Keratinocyte (primary cell): ENCODE data around the gene ITPR1. TPM values are rescaled to one million over a fixed set of nuclear protein-coding genes. Genes with fewer than 3 reads are reported as not detected.

ENCODE experiments used
- DNase-seq: peaks from one replicate; pipeline ENCODE4 v3.0.0-alpha.2; 2011; ENCODE audit warnings: low read depth, missing footprints, low spot score
- FAIRE-seq: peaks from 2 replicates; lab custom pipeline; 2011; peaks lifted over from hg19 to GRCh38; lab: Jason Lieb, UNC
- H2AFZ ChIP-seq: 2 replicates; pipeline ENCODE4 v1.6.0; 2012; ENCODE audit warnings: low read length, control low read depth, inconsistent platforms; ENCODE audit not compliant: control insufficient read depth
- H3K27ac ChIP-seq: 2 replicates; pipeline ENCODE4 v1.5.1; 2011; ENCODE audit warnings: low read length; ENCODE audit not compliant: control insufficient read depth, insufficient read depth
- H3K27me3 ChIP-seq: 3 replicates; pipeline ENCODE4 v1.6.0; 2011; ENCODE audit warnings: low read length; ENCODE audit not compliant: control insufficient read depth, insufficient read depth; ENCODE audit errors: extremely low read depth
- H3K36me3 ChIP-seq, 2 experiments: 2 replicates in 1 of 2; 3 replicates in 1 of 2; pipeline ENCODE4 v1.5.1; 2011; ENCODE audit warnings: low read length in 2 of 2, mild to moderate bottlenecking in 1 of 2; ENCODE audit not compliant: control insufficient read depth in 2 of 2, insufficient read depth in 2 of 2; ENCODE audit errors: extremely low read depth in 1 of 2
- H3K4me1 ChIP-seq: 3 replicates; pipeline ENCODE4 v1.5.1; 2011; ENCODE audit warnings: low read length; ENCODE audit not compliant: control insufficient read depth, insufficient read depth; ENCODE audit errors: extremely low read depth
- H3K4me2 ChIP-seq: 3 replicates; pipeline ENCODE4 v1.6.0; 2011; ENCODE audit warnings: low read depth, low read length; ENCODE audit not compliant: control insufficient read depth, insufficient read depth; ENCODE audit errors: extremely low read depth
- H3K4me3 ChIP-seq, 3 experiments: fragments of 200-600 bp in 1 of 3; sonication (generic) in 1 of 3; 2 replicates in 2 of 3; 3 replicates in 1 of 3; pipeline ENCODE4 v1.5.1; 2011 to 2016; ENCODE audit warnings: low read length in 3 of 3, mild to moderate bottlenecking in 3 of 3, control low read depth in 2 of 3, inconsistent platforms in 1 of 3, low read depth in 1 of 3, mixed read lengths in 1 of 3, mixed run types in 1 of 3, moderate library complexity in 1 of 3; ENCODE audit not compliant: control insufficient read depth in 2 of 3, insufficient read depth in 2 of 3; ENCODE audit errors: extremely low read depth in 1 of 3
- H3K79me2 ChIP-seq: 2 replicates; pipeline ENCODE4 v1.6.0; 2012; ENCODE audit warnings: low read length; ENCODE audit not compliant: control insufficient read depth, insufficient read depth
- H3K9ac ChIP-seq: 3 replicates; pipeline ENCODE4 v1.6.0; 2011; ENCODE audit warnings: low read length; ENCODE audit not compliant: control insufficient read depth, insufficient read depth; ENCODE audit errors: extremely low read depth
- H3K9me1 ChIP-seq: 3 replicates; pipeline ENCODE4 v1.6.0; 2011; ENCODE audit warnings: low read length; ENCODE audit not compliant: control insufficient read depth, insufficient read depth; ENCODE audit errors: extremely low read depth
- H3K9me3 ChIP-seq: 2 replicates; pipeline ENCODE4 v1.5.1; 2012; ENCODE audit warnings: low read depth, low read length; ENCODE audit not compliant: control insufficient read depth
- H4K20me1 ChIP-seq: 3 replicates; pipeline ENCODE4 v1.6.0; 2011; ENCODE audit warnings: low read length; ENCODE audit not compliant: control insufficient read depth, insufficient read depth; ENCODE audit errors: extremely low read depth
- CTCF ChIP-seq, 3 experiments: IDR thresholded peaks in 1 of 3; conservative IDR thresholded peaks in 1 of 3; optimal IDR thresholded peaks in 1 of 3; 2 replicates in 2 of 3; 3 replicates in 1 of 3; pipeline versions ENCODE3 to v1.5.1; 2011; ENCODE audit warnings: low read length in 3 of 3, mild to moderate bottlenecking in 3 of 3, moderate library complexity in 2 of 3, control low read depth in 1 of 3, inconsistent platforms in 1 of 3; ENCODE audit not compliant: insufficient read depth in 2 of 3; ENCODE audit errors: extremely low read depth in 1 of 3
- EZH2 ChIP-seq: IDR thresholded peaks from one replicate; pipeline ENCODE4 v1.6.1; 2012; ENCODE audit warnings: inconsistent platforms, mild to moderate bottlenecking, low read length, moderate library complexity
- dilution Hi-C: fragments of 300-500 bp; cut with MboI; formaldehyde crosslinking; loops from one replicate; pipeline ENCODE4 v1.7.0; 2020; ENCODE audit warnings: low sequenced_read_pairs; ENCODE audit not compliant: extremely low pct_ligation_motif_present
- polyA plus RNA-seq, 5 experiments: library from polyadenylated mRNA; depleted of rRNA in 3 of 5; stranded (reverse) in 3 of 5; stranded (forward) in 1 of 5; unstranded in 1 of 5; fragments of >200 nt; gene quantifications; 1 replicate in 1 of 5; 2 replicates in 3 of 5; 3 replicates in 1 of 5; pipeline versions ENCODE4 v1.2.1 to v1.2.3, GENCODE V29; 2011 to 2012; ENCODE audit warnings: missing spikeins in 2 of 5, low read depth in 1 of 5, low replicate concordance in 1 of 5

The ITPR1 gene
- polyA plus RNA-seq, 1 donor (not counting 4 experiments of a cell fraction or from before 2014, with no cell fraction given), result 3.5 TPM

GRCh38 chr3:4548356-4548755 is 55.2 kb downstream of the ITPR1 start:
- DNase-seq (no peak), FAIRE-seq (no peak)
- Histone ChIP-seq H3K9me1 (no peaks in the 10 kb centered on the region), H4K20me1 (no peaks in the 10 kb centered on the region), H3K36me3 (no peaks in the 10 kb centered on the region), H3K9ac (no peak overlapping the region), H3K79me2 (no peaks in the 10 kb centered on the region), H2AFZ (no peak overlapping the region), H3K27me3 (no peaks in the 10 kb centered on the region), H3K4me3 (no peak overlapping the region), H3K4me2 (no peak overlapping the region), H3K27ac (no peak overlapping the region), H3K4me1 (no peaks in the 10 kb centered on the region), H3K9me3 (no peaks in the 10 kb centered on the region)
- dilution Hi-C loops, result no loop called here
- no peak for TF ChIP-seq EZH2
- TF ChIP-seq CTCF (optimal IDR thresholded peaks at IDR 0.05 in 1 of 3, IDR thresholded peaks at IDR 0.05 in 1 of 3, conservative IDR thresholded peaks at IDR 0.05 in 1 of 3; ENCODE audit: extremely low read depth in 1 of 3, insufficient read depth in 2 of 3, low read length in 3 of 3), result no peak

DNA sequence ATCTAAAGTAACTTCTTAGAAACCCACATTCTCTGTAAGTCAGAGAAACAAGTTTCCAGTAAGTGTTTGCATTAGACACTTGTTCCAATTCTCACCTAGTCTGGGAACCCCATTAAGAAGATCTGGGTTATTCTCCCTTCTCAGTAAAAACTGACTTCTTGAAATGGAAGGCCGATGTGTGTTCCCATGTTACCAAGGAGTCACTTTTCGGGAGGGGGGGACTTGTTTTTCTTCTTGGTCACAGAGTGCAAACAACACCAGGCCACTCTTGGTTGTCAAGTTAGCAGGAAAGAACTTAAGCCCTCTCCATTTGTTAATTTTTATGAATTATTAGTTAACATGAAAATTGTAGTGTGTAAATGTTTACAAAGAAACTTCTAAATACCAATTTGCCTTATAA is 55.6 kb downstream of the ITPR1 start:
- Histone ChIP-seq H3K9ac (no peak overlapping the region), H3K4me2 (no peak overlapping the region), H3K36me3 (no peaks in the 10 kb centered on the region), H3K79me2 (no peaks in the 10 kb centered on the region), H3K27ac (no peak overlapping the region), H3K9me3 (no peaks in the 10 kb centered on the region), H3K9me1 (no peaks in the 10 kb centered on the region), H3K4me3 (no peak overlapping the region), H3K27me3 (no peaks in the 10 kb centered on the region), H4K20me1 (no peaks in the 10 kb centered on the region), H2AFZ (no peak overlapping the region), H3K4me1 (no peaks in the 10 kb centered on the region)
- DNase-seq (no peak), FAIRE-seq (no peak)
- dilution Hi-C loops, result no loop called here
- TF ChIP-seq CTCF (optimal IDR thresholded peaks at IDR 0.05 in 1 of 3, IDR thresholded peaks at IDR 0.05 in 1 of 3, conservative IDR thresholded peaks at IDR 0.05 in 1 of 3; ENCODE audit: extremely low read depth in 1 of 3, insufficient read depth in 2 of 3, low read length in 3 of 3), result no peak
- no peak for TF ChIP-seq EZH2
